Measurements from ENCODE around the gene EFR3B. TPM values are rescaled to one million over a fixed set of nuclear protein-coding genes. Genes with fewer than 3 reads are reported as not detected.

EFR3B gene
- total RNA-seq, 1 experiment from 2014 or later: not detected

GRCh38 chr2:25122367-25122766, 80.5 kb downstream of the EFR3B start:
- TF ChIP-seq, protein P1, sequence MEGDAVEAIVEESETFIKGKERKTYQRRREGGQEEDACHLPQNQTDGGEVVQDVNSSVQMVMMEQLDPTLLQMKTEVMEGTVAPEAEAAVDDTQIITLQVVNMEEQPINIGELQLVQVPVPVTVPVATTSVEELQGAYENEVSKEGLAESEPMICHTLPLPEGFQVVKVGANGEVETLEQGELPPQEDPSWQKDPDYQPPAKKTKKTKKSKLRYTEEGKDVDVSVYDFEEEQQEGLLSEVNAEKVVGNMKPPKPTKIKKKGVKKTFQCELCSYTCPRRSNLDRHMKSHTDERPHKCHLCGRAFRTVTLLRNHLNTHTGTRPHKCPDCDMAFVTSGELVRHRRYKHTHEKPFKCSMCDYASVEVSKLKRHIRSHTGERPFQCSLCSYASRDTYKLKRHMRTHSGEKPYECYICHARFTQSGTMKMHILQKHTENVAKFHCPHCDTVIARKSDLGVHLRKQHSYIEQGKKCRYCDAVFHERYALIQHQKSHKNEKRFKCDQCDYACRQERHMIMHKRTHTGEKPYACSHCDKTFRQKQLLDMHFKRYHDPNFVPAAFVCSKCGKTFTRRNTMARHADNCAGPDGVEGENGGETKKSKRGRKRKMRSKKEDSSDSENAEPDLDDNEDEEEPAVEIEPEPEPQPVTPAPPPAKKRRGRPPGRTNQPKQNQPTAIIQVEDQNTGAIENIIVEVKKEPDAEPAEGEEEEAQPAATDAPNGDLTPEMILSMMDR (conservative IDR thresholded peaks at IDR 0.05): no peak
- no peak for TF ChIP-seq EZH2 (IDR thresholded peaks at IDR 0.05; ENCODE audit: low read depth)
- H3K9me3 ChIP-seq (ENCODE audit: insufficient read depth, low read depth): no peaks in the 10 kb centered on the region
- H4K20me1 ChIP-seq (ENCODE audit: insufficient read depth): no peaks in the 10 kb centered on the region
- H3K36me3 ChIP-seq (ENCODE audit: low read depth): no peaks in the 10 kb centered on the region
- H3K27ac ChIP-seq: no peak overlapping the region
- CTCF ChIA-PET: no interaction called here
- H3K79me2 ChIP-seq (ENCODE audit: low read depth): no peaks in the 10 kb centered on the region
- H3K27me3 ChIP-seq (ENCODE audit: insufficient read depth, low read depth): peaks cover 36% of the 10 kb centered on the region
- H2AFZ ChIP-seq: no peak overlapping the region
- no peak for DNase-seq
- no peak overlapping the region for H3K4me2 ChIP-seq
- intact Hi-C loops (cut with micrococcal nuclease; ENCODE audit: unreplicated experiment): no loop called here
- H3K9me2 ChIP-seq (ENCODE audit: insufficient read depth): no peaks in the 10 kb centered on the region
- no peak overlapping the region for H3K4me3 ChIP-seq
- POLR2A ChIA-PET (ENCODE audit: unreplicated experiment): interaction anchor here (0.6 kb wide), 1 partner anchor 1760 kb away, joined by 14 read pairs; no protein-coding TSS in a partner anchor
- peaks cover 4% of the 10 kb centered on the region; the same call in 1 of the 2 replicates for H3F3A ChIP-seq (ENCODE audit: insufficient read depth, low read depth)
- BruUV-seq (replicated peaks): no TSS peak
- no peaks in the 10 kb centered on the region for H3K4me1 ChIP-seq (replicated peaks; ENCODE audit: insufficient read depth)

DNA sequence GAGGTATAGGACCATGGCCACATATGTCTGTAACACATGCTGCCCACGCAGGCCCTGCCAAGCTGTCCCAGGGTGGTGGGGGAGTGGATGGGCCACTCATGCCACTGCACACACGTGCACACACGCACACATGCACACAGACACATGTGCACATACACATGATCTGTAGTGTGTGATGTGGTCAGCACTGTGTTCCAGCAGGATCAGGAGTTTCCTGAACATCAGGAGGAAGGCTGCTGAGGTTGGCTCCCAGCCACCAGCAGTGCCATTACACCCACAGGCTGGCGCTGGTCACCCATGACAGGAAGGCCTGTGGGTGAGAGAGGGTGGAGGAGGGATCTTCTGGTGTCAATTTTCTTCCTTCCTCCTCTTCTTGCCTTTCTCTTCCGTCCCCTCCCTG, 81.8 kb downstream of the EFR3B start:
- Histone ChIP-seq H3K9me3 (ENCODE audit: insufficient read depth, low read depth) (no peaks in the 10 kb centered on the region), H2AFZ (no peak overlapping the region), H3K27ac (no peak overlapping the region), H4K20me1 (ENCODE audit: insufficient read depth) (no peaks in the 10 kb centered on the region), H3K9me2 (ENCODE audit: insufficient read depth) (no peaks in the 10 kb centered on the region), H3K27me3 (ENCODE audit: insufficient read depth, low read depth) (peaks cover 35% of the 10 kb centered on the region), H3K4me3 (no peak overlapping the region), H3K4me2 (no peak overlapping the region), H3F3A (ENCODE audit: insufficient read depth, low read depth) (peaks cover 4% of the 10 kb centered on the region; the same call in 1 of the 2 replicates), H3K4me1 (replicated peaks; ENCODE audit: insufficient read depth) (no peaks in the 10 kb centered on the region), H3K36me3 (ENCODE audit: low read depth) (no peaks in the 10 kb centered on the region), H3K79me2 (ENCODE audit: low read depth) (no peaks in the 10 kb centered on the region)
- BruUV-seq (replicated peaks): no TSS peak
- no peak for DNase-seq
- TF ChIP-seq, protein P1 (conservative IDR thresholded peaks at IDR 0.05): no peak
- no peak for TF ChIP-seq EZH2 (IDR thresholded peaks at IDR 0.05; ENCODE audit: low read depth)
- intact Hi-C loops (cut with micrococcal nuclease; ENCODE audit: unreplicated experiment): no loop called here
- POLR2A ChIA-PET (ENCODE audit: unreplicated experiment): no interaction called here
- CTCF ChIA-PET: no interaction called here

DNA sequence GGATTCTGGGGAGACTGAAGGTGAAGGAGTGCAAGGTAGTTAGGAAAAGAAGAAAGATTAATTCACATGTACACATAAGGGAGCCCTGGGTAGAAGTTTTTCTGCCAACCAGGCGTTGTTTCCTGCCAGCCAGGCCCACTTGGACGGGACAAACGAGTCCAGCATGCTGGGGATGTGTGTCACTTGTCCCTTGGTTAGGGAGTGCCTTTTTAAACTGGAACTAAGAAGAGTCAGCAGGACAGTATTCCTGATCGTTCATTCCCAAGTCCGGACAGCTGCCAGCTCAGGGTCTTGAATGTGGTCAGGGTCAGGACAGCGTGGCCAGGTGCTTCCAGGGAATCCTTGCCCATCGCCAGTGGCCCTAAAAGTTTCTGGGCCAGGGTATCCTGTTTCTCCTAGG, 83.3 kb downstream of the EFR3B start:
- Histone ChIP-seq H3K27me3 (ENCODE audit: insufficient read depth, low read depth) (peaks cover 31% of the 10 kb centered on the region), H4K20me1 (ENCODE audit: insufficient read depth) (no peaks in the 10 kb centered on the region), H3K4me1 (replicated peaks; ENCODE audit: insufficient read depth) (no peaks in the 10 kb centered on the region), H2AFZ (no peak overlapping the region), H3K9me3 (ENCODE audit: insufficient read depth, low read depth) (no peaks in the 10 kb centered on the region), H3K27ac (no peak overlapping the region), H3F3A (ENCODE audit: insufficient read depth, low read depth) (no peaks in the 10 kb centered on the region), H3K9me2 (ENCODE audit: insufficient read depth) (no peaks in the 10 kb centered on the region), H3K4me2 (no peak overlapping the region), H3K4me3 (no peak overlapping the region), H3K36me3 (ENCODE audit: low read depth) (no peaks in the 10 kb centered on the region), H3K79me2 (ENCODE audit: low read depth) (no peaks in the 10 kb centered on the region)
- intact Hi-C loops (cut with micrococcal nuclease; ENCODE audit: unreplicated experiment): no loop called here
- BruUV-seq (replicated peaks): no TSS peak
- ChIA-PET POLR2A (ENCODE audit: unreplicated experiment) (no interaction called here), CTCF (no interaction called here)
- TF ChIP-seq EZH2 (IDR thresholded peaks at IDR 0.05; ENCODE audit: low read depth): no peak
- TF ChIP-seq, protein P1 (conservative IDR thresholded peaks at IDR 0.05): no peak
- DNase-seq: no peak

Data from PC-9 (cell line).